IPS-20b (cell line): ENCODE measurements around the gene RYR3.

ENCODE experiments used
- H3K27ac ChIP-seq: one replicate; pipeline ENCODE4 v1.5.1; 2013; ENCODE audit warnings: low read length
- H3K27me3 ChIP-seq: 2 replicates; pipeline ENCODE4 v1.6.1; 2013; ENCODE audit warnings: mild to moderate bottlenecking, low read length, inconsistent platforms; ENCODE audit not compliant: insufficient read depth
- H3K36me3 ChIP-seq: 2 replicates; pipeline ENCODE4 v1.6.1; 2013; ENCODE audit warnings: low read depth, mild to moderate bottlenecking, inconsistent platforms, low read length, moderate library complexity; ENCODE audit not compliant: insufficient read depth
- H3K4me1 ChIP-seq: 2 replicates; pipeline ENCODE4 v1.6.1; 2013; ENCODE audit warnings: mild to moderate bottlenecking, control low read depth, inconsistent platforms, low read length, moderate library complexity; ENCODE audit not compliant: insufficient read depth
- H3K4me3 ChIP-seq: 2 replicates; pipeline ENCODE4 v1.5.1; 2013; ENCODE audit warnings: mild to moderate bottlenecking, low read length, inconsistent platforms
- H3K9ac ChIP-seq: 2 replicates; pipeline ENCODE4 v1.6.1; 2013; ENCODE audit warnings: low read depth, mild to moderate bottlenecking, inconsistent platforms, low read length, moderate library complexity
- H3K9me3 ChIP-seq: 2 replicates; pipeline ENCODE4 v1.6.1; 2013; ENCODE audit warnings: mild to moderate bottlenecking, low read depth, low read length, inconsistent platforms; ENCODE audit not compliant: insufficient read depth

RYR3 gene

DNA sequence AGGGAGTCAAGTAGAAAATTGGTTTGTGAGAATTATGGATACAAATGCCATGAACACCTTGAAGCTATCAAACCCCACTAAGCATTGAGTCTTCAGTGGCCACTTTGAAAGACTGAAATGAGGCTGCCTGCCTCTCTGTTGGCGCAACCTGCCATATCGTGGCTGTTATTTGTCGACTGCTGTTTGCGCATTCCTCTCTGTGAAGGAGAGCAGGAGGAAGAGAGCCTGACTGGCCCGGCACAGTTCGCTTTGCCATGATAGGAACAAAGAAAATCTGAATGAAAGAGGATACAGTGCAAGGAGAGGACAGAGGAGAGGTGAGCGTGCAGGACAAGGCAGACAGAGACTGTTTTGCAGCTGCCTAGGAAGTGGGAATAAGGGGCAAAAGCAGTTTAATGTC, 289.4 kb downstream of the RYR3 start:
- Histone ChIP-seq H3K36me3 (no peaks in the 10 kb centered on the region), H3K4me3 (no peak overlapping the region), H3K27me3 (no peaks in the 10 kb centered on the region), H3K9me3 (0 out of 2 replicates have a peak, but pooled peaks cover 5% of the 10 kb centered on the region), H3K27ac (no peak overlapping the region), H3K4me1 (peaks cover 21% of the 10 kb centered on the region), H3K9ac (no peak overlapping the region)

GRCh38 chr15:33601461-33601860, 290.7 kb downstream of the RYR3 start:
- no peaks in the 10 kb centered on the region for H3K9me3 ChIP-seq
- H3K9ac ChIP-seq = no peak overlapping the region
- no peak overlapping the region for H3K27ac ChIP-seq
- H3K4me1 ChIP-seq = peaks cover 21% of the 10 kb centered on the region
- H3K4me3 ChIP-seq = no peak overlapping the region
- H3K36me3 ChIP-seq = no peaks in the 10 kb centered on the region
- H3K27me3 ChIP-seq = no peaks in the 10 kb centered on the region

DNA sequence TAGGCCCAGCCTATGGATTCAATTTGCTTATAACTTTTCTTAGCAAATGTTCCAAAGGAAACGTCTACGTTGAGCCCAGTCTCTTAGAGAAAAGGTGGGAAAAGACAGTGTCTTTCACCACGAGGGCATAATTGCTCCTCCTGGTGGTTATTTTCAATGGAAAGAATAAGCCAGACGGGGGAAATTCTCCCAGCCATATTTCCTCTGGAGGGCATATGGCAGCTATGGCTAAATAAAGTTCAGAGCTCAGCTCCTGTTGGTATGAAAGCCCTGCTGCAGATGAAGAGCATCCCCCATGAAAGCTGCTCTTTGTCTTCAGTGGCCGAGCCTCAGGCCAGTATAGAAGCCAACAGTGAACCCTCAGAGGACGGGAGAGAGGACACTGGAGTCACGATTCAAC, 297.9 kb downstream of the RYR3 start:
- Histone ChIP-seq H3K4me3 (no peak overlapping the region), H3K36me3 (no peaks in the 10 kb centered on the region), H3K4me1 (no peaks in the 10 kb centered on the region), H3K27me3 (peaks cover 6% of the 10 kb centered on the region; the same call in 1 of the 2 replicates), H3K9me3 (no peaks in the 10 kb centered on the region), H3K27ac (no peak overlapping the region), H3K9ac (no peak overlapping the region)

DNA sequence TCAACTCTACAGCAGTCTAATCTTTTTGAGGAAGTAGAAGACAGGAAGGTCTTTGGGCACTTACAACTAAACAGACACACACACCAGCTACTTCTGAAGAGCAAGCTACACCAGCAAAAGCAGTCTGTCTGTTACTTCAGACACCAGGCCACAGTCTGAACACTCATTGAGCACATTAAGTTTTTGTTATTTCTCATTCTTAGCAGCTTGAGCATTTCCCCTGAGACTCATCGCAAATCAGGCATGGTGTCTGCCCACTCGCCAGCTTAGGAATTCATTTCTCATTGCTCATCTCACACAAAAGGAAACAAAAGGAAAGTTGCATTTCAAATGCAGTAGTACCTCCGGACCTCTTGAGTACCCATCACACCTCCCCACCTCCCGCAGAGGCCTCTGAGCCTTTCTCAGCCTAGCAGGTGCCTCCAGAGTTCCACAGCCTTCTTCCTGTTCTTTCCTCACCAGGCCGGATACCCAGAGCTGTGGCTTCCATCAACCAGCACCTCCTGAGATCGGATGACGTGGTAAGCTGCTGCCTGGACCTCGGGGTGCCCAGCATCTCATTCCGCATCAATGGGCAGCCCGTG, 302.0 kb downstream of the RYR3 start:
- peaks cover 6% of the 10 kb centered on the region; the same call in 1 of the 2 replicates for H3K27me3 ChIP-seq
- H3K9ac ChIP-seq = no peak overlapping the region
- H3K4me1 ChIP-seq = no peaks in the 10 kb centered on the region
- no peak overlapping the region for H3K27ac ChIP-seq
- no peaks in the 10 kb centered on the region for H3K9me3 ChIP-seq
- H3K36me3 ChIP-seq = no peaks in the 10 kb centered on the region
- H3K4me3 ChIP-seq = no peak overlapping the region

- Histone ChIP-seq H3K36me3 (no peaks in the 10 kb centered on the region), H3K9me3 (no peaks in the 10 kb centered on the region), H3K27me3 (no peaks in the 10 kb centered on the region), H3K4me3 (no peak overlapping the region), H3K4me1 (no peaks in the 10 kb centered on the region), H3K9ac (no peak overlapping the region), H3K27ac (no peak overlapping the region)
Observed at GRCh38 chr15:33616475-33616874, 305.7 kb downstream of the RYR3 start.

GRCh38 chr15:33618350-33618749, 307.6 kb downstream of the RYR3 start:
- Histone ChIP-seq H3K4me3 (no peak overlapping the region), H3K36me3 (no peaks in the 10 kb centered on the region), H3K9me3 (no peaks in the 10 kb centered on the region), H3K27ac (no peak overlapping the region), H3K27me3 (no peaks in the 10 kb centered on the region), H3K9ac (no peak overlapping the region), H3K4me1 (no peaks in the 10 kb centered on the region)

DNA sequence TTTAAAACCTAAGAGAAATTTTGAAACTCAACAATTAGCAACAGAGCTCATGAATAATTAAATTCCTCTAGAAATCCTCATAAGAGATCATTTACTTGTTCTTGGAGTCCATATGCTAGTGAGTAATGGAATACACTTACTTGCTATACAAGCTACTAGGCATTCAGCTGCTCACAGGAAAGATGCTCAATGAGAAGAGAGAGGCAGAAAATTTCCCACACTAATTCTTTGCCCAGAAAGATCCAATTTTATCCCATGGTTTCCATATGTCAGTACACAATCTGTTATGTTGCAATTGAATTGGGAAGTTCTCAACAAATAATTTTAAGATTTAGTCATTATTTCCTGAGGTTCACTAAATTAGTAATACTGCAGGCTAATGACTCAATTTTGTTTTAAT, 310.4 kb downstream of the RYR3 start:
- Histone ChIP-seq H3K27ac (no peak overlapping the region), H3K9me3 (no peaks in the 10 kb centered on the region)

GRCh38 chr15:33623010-33623409, 312.2 kb downstream of the RYR3 start:
- Histone ChIP-seq H3K27ac (no peak overlapping the region), H3K9ac (no peak overlapping the region), H3K4me3 (no peak overlapping the region), H3K4me1 (no peaks in the 10 kb centered on the region; the same call in 1 of the 2 replicates), H3K9me3 (peaks cover 9% of the 10 kb centered on the region; the same call in 1 of the 2 replicates), H3K27me3 (no peaks in the 10 kb centered on the region), H3K36me3 (no peaks in the 10 kb centered on the region)

More for the DNA sequence above, 310.4 kb downstream of the RYR3 start:
- no peak overlapping the region for H3K9ac ChIP-seq
- H3K4me3 ChIP-seq = no peak overlapping the region
- H3K27me3 ChIP-seq = no peaks in the 10 kb centered on the region
- no peaks in the 10 kb centered on the region; the same call in 1 of the 2 replicates for H3K4me1 ChIP-seq
- no peaks in the 10 kb centered on the region for H3K36me3 ChIP-seq

DNA sequence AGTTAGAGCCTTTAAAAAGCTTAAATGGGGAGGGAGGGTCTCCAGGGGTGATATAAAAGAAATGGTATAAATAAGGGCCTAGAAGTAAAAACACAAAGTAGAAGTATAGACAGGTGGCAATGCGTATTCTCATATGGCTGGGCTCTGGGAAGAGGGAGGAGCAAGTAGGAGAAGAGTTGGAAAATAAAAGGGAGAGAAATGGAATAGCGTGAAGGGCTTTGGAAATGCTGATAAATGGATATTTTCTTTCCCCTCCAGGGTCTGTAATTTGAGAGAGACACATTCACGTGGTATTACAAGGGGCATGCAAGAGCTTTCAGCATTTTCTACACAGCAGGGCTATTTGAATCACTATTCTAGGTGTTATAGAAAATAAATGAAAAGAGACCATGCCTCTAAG, 313.7 kb downstream of the RYR3 start:
- Histone ChIP-seq H3K9me3 (peaks cover 9% of the 10 kb centered on the region; the same call in 1 of the 2 replicates), H3K9ac (no peak overlapping the region), H3K27me3 (no peaks in the 10 kb centered on the region), H3K36me3 (no peaks in the 10 kb centered on the region), H3K4me3 (no peak overlapping the region), H3K27ac (no peak overlapping the region), H3K4me1 (no peaks in the 10 kb centered on the region; the same call in 1 of the 2 replicates)

DNA sequence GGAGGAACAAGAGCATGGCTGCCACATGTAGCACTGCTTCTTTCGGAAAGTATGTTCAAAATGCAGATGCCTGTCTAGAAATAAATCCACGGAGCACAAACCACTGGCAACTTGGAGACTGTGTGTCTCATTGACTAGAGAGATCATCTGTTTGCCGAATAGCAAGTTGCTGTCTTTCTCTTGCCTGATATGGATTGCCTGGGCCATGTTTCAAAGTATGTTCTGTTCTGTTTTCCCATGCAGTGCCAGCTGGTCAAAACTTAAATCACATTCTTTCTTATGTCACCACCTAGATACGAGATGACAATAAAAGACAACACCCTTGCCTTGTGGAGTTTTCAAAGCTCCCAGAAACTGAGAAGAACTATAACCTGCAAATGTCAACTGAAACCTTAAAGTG, 318.9 kb downstream of the RYR3 start:
- Histone ChIP-seq H3K9me3 (peaks cover 9% of the 10 kb centered on the region; the same call in 1 of the 2 replicates), H3K36me3 (no peaks in the 10 kb centered on the region), H3K9ac (no peak overlapping the region), H3K4me1 (no peaks in the 10 kb centered on the region), H3K27ac (no peak overlapping the region), H3K27me3 (no peaks in the 10 kb centered on the region), H3K4me3 (no peak overlapping the region)

DNA sequence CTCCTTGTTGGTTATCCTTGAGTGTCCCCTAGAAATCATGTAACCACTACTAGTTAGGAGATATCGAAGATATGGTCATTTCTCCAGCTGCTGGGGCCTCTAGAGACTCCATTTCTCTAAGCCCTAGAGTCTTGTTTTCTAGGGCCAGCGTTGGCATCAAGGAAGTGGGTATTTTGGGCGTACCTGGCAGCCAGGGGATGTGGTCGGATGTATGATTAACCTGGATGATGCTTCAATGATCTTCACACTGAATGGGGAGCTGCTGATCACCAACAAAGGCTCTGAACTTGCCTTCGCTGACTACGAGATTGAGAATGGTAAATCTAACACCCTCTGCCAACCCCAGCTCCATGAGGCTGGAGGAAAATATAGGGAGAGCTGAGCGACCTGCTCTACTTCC, 325.5 kb downstream of the RYR3 start:
- H3K9ac ChIP-seq = no peak overlapping the region
- H3K36me3 ChIP-seq = no peaks in the 10 kb centered on the region
- H3K4me3 ChIP-seq = no peak overlapping the region
- no peaks in the 10 kb centered on the region for H3K4me1 ChIP-seq
- no peaks in the 10 kb centered on the region for H3K9me3 ChIP-seq
- H3K27ac ChIP-seq = no peak overlapping the region
- H3K27me3 ChIP-seq = no peaks in the 10 kb centered on the region

DNA sequence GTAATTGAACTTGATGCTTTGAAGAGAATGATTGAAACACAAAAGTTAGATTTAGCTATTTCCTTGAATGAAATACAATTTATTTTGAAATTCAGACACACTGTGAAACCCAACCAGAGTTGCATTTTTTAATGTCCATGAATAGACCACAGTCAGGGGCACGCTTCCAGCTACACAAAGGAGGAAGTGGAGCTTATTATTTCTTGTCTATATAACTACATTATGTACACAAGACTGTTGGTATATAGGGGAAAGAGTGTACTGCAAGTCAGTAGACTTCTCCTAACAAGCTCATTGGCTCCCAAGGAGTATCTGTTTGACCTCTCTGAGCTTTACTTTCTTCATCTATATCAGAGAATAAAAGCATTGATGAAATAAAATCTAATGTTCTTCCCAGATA, 326.2 kb downstream of the RYR3 start:
- Histone ChIP-seq H3K9ac (no peak overlapping the region), H3K27ac (no peak overlapping the region), H3K4me1 (no peaks in the 10 kb centered on the region), H3K36me3 (no peaks in the 10 kb centered on the region), H3K27me3 (no peaks in the 10 kb centered on the region), H3K4me3 (no peak overlapping the region), H3K9me3 (no peaks in the 10 kb centered on the region)
